Iris pigment epithelial cell (primary cell): Measurements from ENCODE around the gene CNN2.
A peak's percentile ranks its signal among the peaks of the same experiment; 100 is the strongest.

Source experiments
- DNase-seq: peaks from one replicate; pipeline ENCODE4 v3.0.0-alpha.2; 2011; ENCODE audit warnings: low read depth

Gene CNN2

GRCh38 chr19:1026783-1027649 is 608 bp downstream of the CNN2 start:
- DNase-seq, result peak; percentile 28

DNA sequence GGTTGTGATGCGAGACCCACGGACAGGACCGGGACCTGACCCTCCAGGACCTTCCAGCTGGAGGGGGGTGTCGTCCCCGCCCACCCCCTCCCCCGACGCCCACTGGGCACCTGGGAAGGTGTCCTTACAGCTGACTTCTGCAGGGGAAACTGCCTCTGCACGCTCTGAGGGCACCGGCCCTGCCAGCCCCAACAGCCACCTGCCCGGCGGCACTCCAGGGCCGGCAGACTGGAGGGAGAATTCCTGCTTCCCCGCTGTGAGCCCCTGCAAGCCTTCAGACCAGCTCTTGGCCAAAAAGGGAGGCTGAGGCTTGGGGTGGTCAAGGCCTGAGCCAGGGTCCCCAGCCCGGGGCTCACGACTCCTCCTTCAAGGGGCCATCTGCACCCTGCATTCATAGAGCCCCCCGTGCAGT is 1.2 kb downstream of the CNN2 start:
- peak; percentile 18 for DNase-seq

DNA sequence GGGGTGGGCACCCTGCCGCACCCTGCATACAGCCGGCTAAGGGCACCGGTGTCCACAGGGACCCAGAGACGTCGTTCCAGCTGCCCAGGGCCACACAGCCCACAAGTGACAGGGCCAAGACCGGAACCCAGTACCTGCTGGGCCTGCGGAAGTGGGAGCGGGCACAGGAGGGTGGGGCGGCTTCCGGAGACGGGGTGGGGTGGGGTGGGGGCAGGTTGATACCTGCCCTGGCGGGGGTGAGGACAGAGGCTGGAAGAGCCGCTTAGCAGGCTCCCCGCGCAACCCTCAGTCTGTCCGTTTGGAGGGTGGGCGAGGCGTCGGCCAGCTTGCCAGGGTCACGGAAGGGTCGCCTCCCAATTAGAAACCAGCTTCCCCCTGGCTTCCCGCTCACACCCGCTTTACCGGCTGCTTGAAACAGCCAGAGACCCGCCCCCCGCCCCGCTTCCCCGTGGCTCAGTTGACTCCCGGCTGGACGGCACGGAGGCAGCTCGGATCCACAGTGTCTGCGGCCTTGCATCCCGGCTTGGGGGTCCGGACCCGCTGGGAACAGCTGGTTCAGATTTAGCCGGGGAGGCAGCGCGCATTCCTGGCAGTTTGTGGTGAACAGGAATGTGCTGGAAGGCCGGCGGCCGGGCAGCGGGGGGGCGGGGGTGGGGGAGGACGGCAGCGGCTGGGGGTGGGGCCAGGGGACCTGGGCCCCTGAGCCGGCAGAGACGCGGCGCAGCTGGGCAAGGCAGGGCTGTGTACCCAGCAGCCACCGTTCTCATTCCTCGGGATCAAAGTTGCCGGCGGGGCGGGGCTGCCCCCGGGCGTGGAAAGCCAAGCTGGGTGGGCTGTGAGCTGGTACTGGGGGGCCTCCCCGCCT is 1.9 kb downstream of the CNN2 start:
- DNase-seq, result peak; percentile 92

DNA sequence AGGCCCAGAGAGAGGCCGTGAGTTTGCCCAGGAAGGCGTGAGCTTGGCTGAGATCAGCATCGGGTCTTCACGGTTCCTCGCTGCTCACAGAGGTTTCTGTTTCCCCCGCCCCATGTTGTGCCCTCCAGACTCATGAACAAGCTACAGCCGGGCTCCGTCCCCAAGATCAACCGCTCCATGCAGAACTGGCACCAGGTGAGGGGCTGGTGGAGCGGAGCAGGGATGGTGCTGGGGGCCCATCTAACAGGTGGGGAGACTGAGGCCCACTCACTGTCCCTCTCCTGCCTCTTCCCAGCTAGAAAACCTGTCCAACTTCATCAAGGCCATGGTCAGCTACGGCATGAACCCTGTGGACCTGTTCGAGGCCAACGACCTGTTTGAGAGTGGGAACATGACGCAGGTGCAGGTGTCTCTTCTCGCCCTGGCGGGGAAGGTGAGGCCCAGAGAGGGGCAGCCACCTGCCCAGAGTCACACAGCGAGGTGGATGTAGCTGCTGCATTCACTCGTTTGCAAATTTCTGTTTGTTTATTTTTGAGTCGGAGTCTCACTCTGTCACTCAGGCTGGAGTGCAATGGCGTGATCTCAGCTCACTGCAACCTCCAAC is 6.0 kb downstream of the CNN2 start:
- no peak for DNase-seq

DNA sequence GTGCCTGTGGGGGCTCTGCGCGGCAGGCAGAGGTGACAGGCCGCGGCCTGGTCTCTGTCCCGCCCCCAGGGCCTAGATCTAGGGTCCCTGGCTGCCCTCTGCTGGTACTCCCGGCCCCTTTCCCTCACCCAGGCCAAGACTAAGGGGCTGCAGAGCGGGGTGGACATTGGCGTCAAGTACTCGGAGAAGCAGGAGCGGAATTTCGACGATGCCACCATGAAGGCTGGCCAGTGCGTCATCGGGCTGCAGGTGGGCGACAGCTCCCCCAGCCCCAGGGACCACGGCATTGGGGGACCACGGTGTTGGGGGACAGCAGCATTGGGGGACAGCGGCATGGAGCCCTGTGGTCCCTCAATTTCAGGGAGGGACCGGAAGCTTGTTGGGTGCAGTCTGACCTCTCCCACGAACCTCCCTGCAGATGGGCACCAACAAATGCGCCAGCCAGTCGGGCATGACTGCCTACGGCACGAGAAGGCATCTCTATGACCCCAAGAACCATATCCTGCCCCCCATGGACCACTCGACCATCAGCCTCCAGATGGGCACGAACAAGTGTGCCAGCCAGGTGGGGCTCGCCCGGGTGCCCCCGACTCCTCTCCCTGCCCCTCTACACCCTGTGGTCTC is 9.7 kb downstream of the CNN2 start:
- DNase-seq, result no peak

DNA sequence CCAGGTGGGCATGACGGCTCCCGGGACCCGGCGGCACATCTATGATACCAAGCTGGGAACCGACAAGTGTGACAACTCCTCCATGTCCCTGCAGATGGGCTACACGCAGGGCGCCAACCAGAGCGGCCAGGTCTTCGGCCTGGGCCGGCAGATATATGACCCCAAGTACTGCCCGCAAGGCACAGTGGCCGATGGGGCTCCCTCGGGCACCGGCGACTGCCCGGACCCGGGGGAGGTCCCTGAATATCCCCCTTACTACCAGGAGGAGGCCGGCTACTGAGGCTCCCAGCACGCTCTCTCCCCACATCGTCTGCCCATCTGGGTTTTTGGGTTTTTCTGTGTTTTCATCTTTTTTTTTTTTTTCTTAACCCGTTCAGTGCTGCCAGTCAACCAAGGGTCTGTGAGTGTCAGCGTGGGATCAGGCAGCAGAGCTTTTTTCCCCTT is 11.2 kb downstream of the CNN2 start:
- DNase-seq, result no peak

- DNase-seq, result no peak
These were observed 12.7 kb downstream of the CNN2 start for GRCh38 chr19:1038978-1039645.

- DNase-seq, result peak; percentile 97
These were observed 13.5 kb downstream of the CNN2 start, which contains the start of gene ABCA7 for GRCh38 chr19:1039646-1040475. ABCA7 (plus strand) TSS chr19:1040107; CDS start chr19:1041362, 1,255 bp downstream.

DNA sequence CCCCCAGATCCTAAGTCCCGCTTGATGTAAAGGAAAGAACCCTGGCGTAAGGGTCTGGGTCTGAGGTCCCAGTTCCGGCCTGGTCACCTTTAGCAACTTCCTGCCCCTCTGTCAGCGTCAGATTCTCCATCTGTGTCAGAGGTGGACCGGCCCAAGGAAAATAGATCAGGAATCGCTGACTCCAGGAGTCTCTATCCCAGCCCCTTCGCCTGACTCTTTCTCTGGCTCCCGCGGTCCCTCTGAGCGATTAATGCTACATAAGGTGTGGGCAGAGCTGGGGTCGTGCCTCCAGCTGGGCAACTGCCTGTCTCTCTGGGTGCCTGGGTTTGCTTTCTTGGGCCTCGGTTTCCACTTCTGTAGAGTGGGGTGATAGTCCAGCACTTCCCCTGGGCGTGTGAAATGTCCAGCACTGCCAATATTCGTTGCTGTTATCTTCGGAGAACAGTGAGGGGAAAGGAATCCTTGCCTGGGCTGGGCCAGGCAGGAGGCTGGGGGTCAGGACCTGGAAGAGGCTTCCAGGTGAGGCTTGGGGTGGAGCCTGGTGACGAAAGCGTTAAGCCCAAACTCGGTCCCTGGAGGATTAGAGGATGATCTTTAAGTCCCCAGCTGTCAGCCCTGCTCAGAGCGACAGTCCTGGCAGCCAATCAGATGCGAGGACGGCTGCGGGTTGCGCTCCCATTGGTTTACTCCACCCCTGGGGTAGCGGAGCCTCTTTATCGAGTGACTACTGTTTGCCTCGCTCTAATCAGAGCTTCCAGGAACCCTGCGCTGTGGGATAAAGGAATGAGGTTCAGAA is 14.3 kb downstream of the CNN2 start:
- peak; percentile 95 for DNase-seq

GRCh38 chr19:1041272-1041834 is 14.9 kb downstream of the CNN2 start:
- DNase-seq, result no peak

- no peak for DNase-seq
These were observed 15.7 kb downstream of the CNN2 start for GRCh38 chr19:1041835-1042685.

DNA sequence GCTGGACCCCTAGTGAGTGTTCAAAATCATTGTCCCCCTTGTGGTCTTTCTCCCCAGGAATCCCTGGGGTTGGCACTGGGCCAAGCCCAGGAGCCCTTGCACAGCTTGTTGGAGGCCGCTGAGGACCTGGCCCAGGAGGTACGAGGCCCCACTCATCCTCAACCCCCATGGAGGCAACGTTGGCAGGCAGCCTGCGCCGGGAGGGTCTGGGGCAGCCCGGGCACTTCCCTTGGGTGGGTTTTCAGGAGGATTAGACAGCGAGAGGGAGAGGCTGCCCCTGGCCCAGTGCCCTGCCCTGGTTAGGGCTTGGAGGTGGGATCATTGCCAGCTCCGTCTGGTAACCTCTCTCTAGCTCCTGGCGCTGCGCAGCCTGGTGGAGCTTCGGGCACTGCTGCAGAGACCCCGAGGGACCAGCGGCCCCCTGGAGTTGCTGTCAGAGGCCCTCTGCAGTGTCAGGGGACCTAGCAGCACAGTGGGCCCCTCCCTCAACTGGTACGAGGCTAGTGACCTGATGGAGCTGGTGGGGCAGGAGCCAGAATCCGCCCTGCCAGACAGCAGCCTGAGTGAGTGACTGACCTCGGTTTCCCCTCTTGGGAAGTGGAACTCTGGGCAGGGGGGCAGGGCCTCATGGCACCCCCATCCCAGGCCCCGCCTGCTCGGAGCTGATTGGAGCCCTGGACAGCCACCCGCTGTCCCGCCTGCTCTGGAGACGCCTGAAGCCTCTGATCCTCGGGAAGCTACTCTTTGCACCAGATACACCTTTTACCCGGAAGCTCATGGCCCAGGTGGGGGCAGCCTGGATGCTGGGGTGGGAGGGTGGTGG is 16.5 kb downstream of the CNN2 start:
- DNase-seq, result peak; percentile 35

- peak; percentile 50 for DNase-seq
These were observed 18.8 kb downstream of the CNN2 start for GRCh38 chr19:1045247-1045603.

GRCh38 chr19:1046117-1046626 is 19.8 kb downstream of the CNN2 start:
- DNase-seq, result no peak

GRCh38 chr19:1046836-1047695 is 20.7 kb downstream of the CNN2 start:
- no peak for DNase-seq

- DNase-seq, result no peak
These were observed 21.3 kb downstream of the CNN2 start for GRCh38 chr19:1047696-1048147.
